GM23338 (cell line): ENCODE measurements around the gene TRAK1. TPM values are rescaled to one million over a fixed set of nuclear protein-coding genes. Genes with fewer than 3 reads are reported as not detected.

Experiments used
- CREB1 ChIP-seq: fragments of 250-450 bp; sonication (Bioruptor Pico); IDR thresholded peaks from 2 replicates; pipeline ENCODE4 v1.5.0; 2020; ENCODE audit warnings: low read depth, mild to moderate bottlenecking, moderate library complexity
- CTCF ChIP-seq, 2 experiments: fragments of 200-600 bp in 1 of 2; sonication (generic) in 1 of 2; conservative IDR thresholded peaks; 2 replicates each; pipeline versions ENCODE4 v1.5.1 to v1.6.1; 2016 to 2017; ENCODE audit warnings: antibody characterized with exemption in 2 of 2, low read depth in 2 of 2, mild to moderate bottlenecking in 2 of 2, moderate library complexity in 1 of 2
- ETS1 ChIP-seq: IDR thresholded peaks from 2 replicates; pipeline ENCODE4 v1.6.1; 2016; ENCODE audit warnings: antibody characterized with exemption
- EZH2phosphoT487 ChIP-seq: fragments of 200-600 bp; sonication (generic); IDR thresholded peaks from one replicate; pipeline ENCODE4 v1.8.1; 2018; ENCODE audit warnings: antibody characterized with exemption; ENCODE audit not compliant: unreplicated experiment
- JUNB ChIP-seq: IDR thresholded peaks from one replicate; pipeline ENCODE4 v1.6.1; 2016; ENCODE audit warnings: antibody characterized with exemption; ENCODE audit not compliant: unreplicated experiment
- NANOG ChIP-seq: IDR thresholded peaks from 2 replicates; pipeline ENCODE4 v1.6.1; 2016; ENCODE audit warnings: antibody characterized with exemption, borderline replicate concordance
- POLR2AphosphoS5 ChIP-seq: IDR thresholded peaks from 2 replicates; pipeline ENCODE4 v1.6.1; 2016; ENCODE audit warnings: antibody characterized with exemption, low read depth
- REST ChIP-seq: IDR thresholded peaks from one replicate; pipeline ENCODE4 v1.6.1; 2018; ENCODE audit warnings: antibody characterized with exemption; ENCODE audit not compliant: unreplicated experiment
- STAT1 ChIP-seq: IDR thresholded peaks from one replicate; pipeline ENCODE4 v1.6.1; 2016; ENCODE audit warnings: antibody characterized with exemption; ENCODE audit not compliant: unreplicated experiment
- ZNF331 ChIP-seq: fragments of 250-450 bp; sonication (Bioruptor Pico); IDR thresholded peaks from 2 replicates; pipeline ENCODE4 v1.5.0; 2020; ENCODE audit warnings: low read depth, mild to moderate bottlenecking, moderate library complexity
- ZNF462 ChIP-seq: fragments of 250-450 bp; sonication (Bioruptor Pico); IDR thresholded peaks from 2 replicates; pipeline ENCODE4 v1.5.0; 2020; ENCODE audit warnings: mild to moderate bottlenecking, moderate library complexity
- polyA plus RNA-seq: library from polyadenylated mRNA; unstranded; fragments of >200 nt; fragmentation: Nextera tagmentation; extraction: Ambion mirVana; gene quantifications from 2 replicates; pipeline ENCODE4 v1.2.1, GENCODE V29; 2016
- total RNA-seq: library from RNA; depleted of rRNA; stranded (reverse); fragments of >200 nt; shearing (Covaris generic); gene quantifications from 2 replicates; pipeline ENCODE4 v1.2.3, GENCODE V29; 2014

TRAK1 gene
- total and polyA plus RNA-seq, 2 experiments from 2014 or later: 13.4 to 47.4 TPM

- TF ChIP-seq ZNF462 (CRISPR knock-in tag) (no peak), JUNB (no peak), EZH2phosphoT487 (no peak), STAT1 (no peak), CREB1 (CRISPR knock-in tag) (no peak), CTCF (conservative IDR thresholded peaks at IDR 0.05; ENCODE audit: low read depth in 2 of 2) (no peak), REST (no peak), NANOG (no peak), ETS1 (no peak), ZNF331 (CRISPR knock-in tag) (no peak), POLR2AphosphoS5 (no peak)
These were observed 66.7 kb downstream of the TRAK1 start (continued) for GRCh38 chr3:42157540-42158538.
